ENCODE measurements around the gene TAC1. TPM values are rescaled to one million over a fixed set of nuclear protein-coding genes. Genes with fewer than 3 reads are reported as not detected.

The TAC1 gene
- 1 to 10 TPM in 2 of 4 donors, under 1 TPM in 1, not detected in 1; 0.35 to 6.1 (median 3.0) TPM for total RNA-seq

- Histone ChIP-seq H3K9me3 (no peaks in the 10 kb centered on the region), H3K27ac (no peak within 1 kb of the TSS), H3K4me3 (peak within 1 kb of the TSS in 1 of 2 donors; percentile 29), H3K27me3 (peaks cover 67% of the 10 kb centered on the region), H3K4me1 (peaks cover 0 to 25% (median 0%) of the 10 kb centered on the region in 3 donors), H3K36me3 (no peaks in the 10 kb centered on the region)
- ATAC-seq: no peak
- 3 to 6% methylated on average over 21 to 25 of the region's 57 CpGs for WGBS, 2 donors (ENCODE audit: low coverage in 1 of 2)
- TF ChIP-seq CTCF (IDR thresholded peaks at IDR 0.05): no peak
- TF ChIP-seq POLR2AphosphoS5 (IDR thresholded peaks at IDR 0.05): no peak
- TF ChIP-seq POLR2A (IDR thresholded peaks at IDR 0.05): no peak
- TF ChIP-seq EP300 (IDR thresholded peaks at IDR 0.05): no peak
Observed at GRCh38 chr7:97731736-97732564, at the start of gene TAC1. TAC1 (plus strand) TSS chr7:97732086; CDS start chr7:97732613, 527 bp downstream.

- H3K27ac ChIP-seq: no peak overlapping the region
- no peak for TF ChIP-seq POLR2AphosphoS5 (IDR thresholded peaks at IDR 0.05)
- TF ChIP-seq CTCF (IDR thresholded peaks at IDR 0.05): no peak
- 66 to 73% methylated on average over 4 of the region's 4 CpGs for WGBS, 2 donors (ENCODE audit: low coverage in 1 of 2)
- no peaks in the 10 kb centered on the region for H3K4me1 ChIP-seq
- no peak for ATAC-seq
- H3K27me3 ChIP-seq: no peaks in the 10 kb centered on the region
- no peak overlapping the region for H3K4me3 ChIP-seq
- H3K9me3 ChIP-seq: no peaks in the 10 kb centered on the region
- H3K36me3 ChIP-seq: no peaks in the 10 kb centered on the region
Observed at GRCh38 chr7:97685952-97686351, 45.9 kb upstream of the TAC1 start.

GRCh38 chr7:97693586-97693985 lies 38.3 kb upstream of the TAC1 start:
- no peaks in the 10 kb centered on the region for H3K9me3 ChIP-seq
- TF ChIP-seq POLR2A (IDR thresholded peaks at IDR 0.05): no peak
- no peak for TF ChIP-seq POLR2AphosphoS5 (IDR thresholded peaks at IDR 0.05)
- no peak for TF ChIP-seq EP300 (IDR thresholded peaks at IDR 0.05)
- no peak for TF ChIP-seq CTCF (IDR thresholded peaks at IDR 0.05)
- no peak overlapping the region for H3K4me3 ChIP-seq
- H3K4me1 ChIP-seq: no peaks in the 10 kb centered on the region
- H3K36me3 ChIP-seq: no peaks in the 10 kb centered on the region
- ATAC-seq: no peak
- no peaks in the 10 kb centered on the region for H3K27me3 ChIP-seq
- 100% methylated on average over 1 of the region's 1 CpG; no CpG with 5 or more reads in 1 of the 2 donors for WGBS, 2 donors (ENCODE audit: low coverage in 1 of 2)
- H3K27ac ChIP-seq: no peak overlapping the region

GRCh38 chr7:97694355-97694754 lies 37.5 kb upstream of the TAC1 start:
- no peak overlapping the region for H3K4me3 ChIP-seq
- H3K4me1 ChIP-seq: no peaks in the 10 kb centered on the region
- ATAC-seq: no peak
- H3K27ac ChIP-seq: no peak overlapping the region
- H3K36me3 ChIP-seq: no peaks in the 10 kb centered on the region
- no peaks in the 10 kb centered on the region for H3K9me3 ChIP-seq
- TF ChIP-seq EP300 (IDR thresholded peaks at IDR 0.05): no peak
- no peak for TF ChIP-seq POLR2A (IDR thresholded peaks at IDR 0.05)
- TF ChIP-seq CTCF (IDR thresholded peaks at IDR 0.05): no peak
- TF ChIP-seq POLR2AphosphoS5 (IDR thresholded peaks at IDR 0.05): no peak
- no peaks in the 10 kb centered on the region for H3K27me3 ChIP-seq
- WGBS, 2 donors (ENCODE audit: low coverage in 1 of 2): 70 to 90% methylated on average over 2 of the region's 2 CpGs

DNA sequence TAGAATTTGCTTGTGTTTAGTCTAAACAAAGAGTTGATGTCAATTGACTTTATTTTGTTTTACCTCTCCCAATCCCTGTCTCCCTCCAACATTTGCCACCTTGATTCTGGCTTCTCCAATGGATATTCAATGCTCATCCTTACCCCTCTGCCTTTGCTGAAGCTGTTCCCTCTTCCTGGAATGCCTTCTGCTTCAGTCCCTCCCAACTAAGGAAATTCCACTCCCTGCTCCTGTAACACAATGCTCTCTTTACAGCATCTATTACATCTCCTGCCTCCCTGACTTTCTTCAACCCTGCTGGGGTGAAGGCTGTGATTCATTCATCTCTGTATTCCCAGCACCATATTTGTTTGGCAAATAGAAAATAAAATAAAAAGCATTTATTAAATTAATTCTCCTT lies 34.5 kb upstream of the TAC1 start:
- Histone ChIP-seq H3K9me3 (peaks cover 0 to 10% (median 0%) of the 10 kb centered on the region in 3 donors), H3K36me3 (no peaks in the 10 kb centered on the region), H3K27ac (no peak overlapping the region), H3K27me3 (no peaks in the 10 kb centered on the region), H3K4me1 (no peaks in the 10 kb centered on the region), H3K4me3 (no peak overlapping the region)
- ATAC-seq: no peak
- TF ChIP-seq CTCF (IDR thresholded peaks at IDR 0.05): no peak
- TF ChIP-seq POLR2A (IDR thresholded peaks at IDR 0.05): no peak
- TF ChIP-seq POLR2AphosphoS5 (IDR thresholded peaks at IDR 0.05): no peak
- no peak for TF ChIP-seq EP300 (IDR thresholded peaks at IDR 0.05)
